Neural crest cell (in vitro differentiated cells): ENCODE data around the gene NPAS3. TPM values are rescaled to one million over a fixed set of nuclear protein-coding genes. Genes with fewer than 3 reads are reported as not detected.

Experiments used
- DNase-seq: peaks from one replicate; pipeline ENCODE4 v3.0.0; 2021; ENCODE audit warnings: low read depth, mixed read lengths, low spot score
- H3K27ac Mint-ChIP-seq: one replicate; pipeline ENCODE4 v1.8.0; 2021; ENCODE audit warnings: mild to moderate bottlenecking, mixed read lengths; ENCODE audit not compliant: unreplicated experiment
- H3K27me3 Mint-ChIP-seq: 2 replicates; pipeline ENCODE4 v1.8.0; 2021; ENCODE audit warnings: low read depth, mild to moderate bottlenecking, mixed read lengths
- H3K36me3 Mint-ChIP-seq: 2 replicates; pipeline ENCODE4 v1.8.0; 2021; ENCODE audit warnings: low read depth, mild to moderate bottlenecking, mixed read lengths
- H3K4me1 Mint-ChIP-seq: 2 replicates; pipeline ENCODE4 v1.8.0; 2021; ENCODE audit warnings: mixed read lengths
- H3K4me3 Mint-ChIP-seq: one replicate; pipeline ENCODE4 v1.8.0; 2021; ENCODE audit warnings: mild to moderate bottlenecking, mixed read lengths
- H3K9me3 Mint-ChIP-seq: 2 replicates; pipeline ENCODE4 v1.8.0; 2021; ENCODE audit warnings: mixed read lengths
- total RNA-seq: library from RNA; stranded (reverse); gene quantifications from 2 replicates; pipeline ENCODE4 v1.2.1, GENCODE V29; 2021
- TF ChIP-seq, protein P1 (sequence below): fragments of 200-600 bp; sonication (generic); conservative IDR thresholded peaks from 2 replicates; pipeline ENCODE4 v1.5.0; 2021; ENCODE audit warnings: antibody characterized with exemption, mild to moderate bottlenecking

The NPAS3 gene
- total RNA-seq, 1 donor from 2014 or later, result 18.2 TPM

GRCh38 chr14:33814010-33814409 lies 875.3 kb downstream of the NPAS3 start:
- Mint-ChIP-seq H3K9me3 (peaks cover 2% of the 10 kb centered on the region), H3K27ac (no peak overlapping the region), H3K36me3 (no peaks in the 10 kb centered on the region), H3K4me3 (no peak overlapping the region), H3K27me3 (peaks cover 3% of the 10 kb centered on the region), H3K4me1 (peaks cover 16% of the 10 kb centered on the region)
- TF ChIP-seq, protein P1, sequence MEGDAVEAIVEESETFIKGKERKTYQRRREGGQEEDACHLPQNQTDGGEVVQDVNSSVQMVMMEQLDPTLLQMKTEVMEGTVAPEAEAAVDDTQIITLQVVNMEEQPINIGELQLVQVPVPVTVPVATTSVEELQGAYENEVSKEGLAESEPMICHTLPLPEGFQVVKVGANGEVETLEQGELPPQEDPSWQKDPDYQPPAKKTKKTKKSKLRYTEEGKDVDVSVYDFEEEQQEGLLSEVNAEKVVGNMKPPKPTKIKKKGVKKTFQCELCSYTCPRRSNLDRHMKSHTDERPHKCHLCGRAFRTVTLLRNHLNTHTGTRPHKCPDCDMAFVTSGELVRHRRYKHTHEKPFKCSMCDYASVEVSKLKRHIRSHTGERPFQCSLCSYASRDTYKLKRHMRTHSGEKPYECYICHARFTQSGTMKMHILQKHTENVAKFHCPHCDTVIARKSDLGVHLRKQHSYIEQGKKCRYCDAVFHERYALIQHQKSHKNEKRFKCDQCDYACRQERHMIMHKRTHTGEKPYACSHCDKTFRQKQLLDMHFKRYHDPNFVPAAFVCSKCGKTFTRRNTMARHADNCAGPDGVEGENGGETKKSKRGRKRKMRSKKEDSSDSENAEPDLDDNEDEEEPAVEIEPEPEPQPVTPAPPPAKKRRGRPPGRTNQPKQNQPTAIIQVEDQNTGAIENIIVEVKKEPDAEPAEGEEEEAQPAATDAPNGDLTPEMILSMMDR, result no peak
- no peak for DNase-seq

DNA sequence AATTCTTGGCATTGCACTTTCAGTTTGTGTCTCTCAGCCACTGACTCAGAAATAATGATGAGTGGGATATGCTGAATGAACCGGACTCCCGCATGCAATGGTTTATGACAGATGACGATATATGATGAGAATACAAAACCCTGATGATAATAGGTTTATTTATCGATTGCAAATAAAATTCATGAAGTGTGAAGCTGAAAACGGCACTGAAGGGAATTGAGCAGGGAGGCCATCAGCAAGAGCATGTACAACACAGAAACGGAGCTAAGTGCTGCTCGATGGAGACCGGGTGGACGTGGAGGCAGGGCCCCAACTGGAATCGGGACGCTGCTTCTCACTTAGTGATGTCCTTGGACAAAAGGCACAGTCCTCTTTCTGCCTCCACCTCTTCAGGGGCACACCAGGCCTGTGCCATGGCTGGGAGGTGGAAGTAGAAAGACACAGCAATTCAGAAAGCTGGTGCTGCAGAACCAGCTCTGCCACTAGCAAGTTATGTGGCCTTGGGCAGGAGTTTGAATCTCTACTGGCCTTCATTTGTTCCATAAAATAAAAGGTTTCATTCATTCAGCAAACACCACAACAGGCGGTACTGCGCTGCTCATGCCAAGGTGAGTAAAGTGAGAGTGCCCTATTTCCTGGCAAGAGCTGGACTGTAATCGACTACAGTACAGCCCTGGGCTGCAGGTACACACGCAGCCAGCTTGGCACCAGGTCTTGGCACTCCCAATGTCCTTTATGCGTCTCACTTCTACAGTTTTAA lies 895.2 kb downstream of the NPAS3 start:
- DNase-seq, result no peak
- Mint-ChIP-seq H3K36me3 (peaks cover 5% of the 10 kb centered on the region), H3K27me3 (no peaks in the 10 kb centered on the region), H3K27ac (no peak overlapping the region), H3K4me1 (peaks cover 14% of the 10 kb centered on the region), H3K4me3 (no peak overlapping the region), H3K9me3 (peaks cover 4% of the 10 kb centered on the region)
- TF ChIP-seq, protein P1, result no peak

DNA sequence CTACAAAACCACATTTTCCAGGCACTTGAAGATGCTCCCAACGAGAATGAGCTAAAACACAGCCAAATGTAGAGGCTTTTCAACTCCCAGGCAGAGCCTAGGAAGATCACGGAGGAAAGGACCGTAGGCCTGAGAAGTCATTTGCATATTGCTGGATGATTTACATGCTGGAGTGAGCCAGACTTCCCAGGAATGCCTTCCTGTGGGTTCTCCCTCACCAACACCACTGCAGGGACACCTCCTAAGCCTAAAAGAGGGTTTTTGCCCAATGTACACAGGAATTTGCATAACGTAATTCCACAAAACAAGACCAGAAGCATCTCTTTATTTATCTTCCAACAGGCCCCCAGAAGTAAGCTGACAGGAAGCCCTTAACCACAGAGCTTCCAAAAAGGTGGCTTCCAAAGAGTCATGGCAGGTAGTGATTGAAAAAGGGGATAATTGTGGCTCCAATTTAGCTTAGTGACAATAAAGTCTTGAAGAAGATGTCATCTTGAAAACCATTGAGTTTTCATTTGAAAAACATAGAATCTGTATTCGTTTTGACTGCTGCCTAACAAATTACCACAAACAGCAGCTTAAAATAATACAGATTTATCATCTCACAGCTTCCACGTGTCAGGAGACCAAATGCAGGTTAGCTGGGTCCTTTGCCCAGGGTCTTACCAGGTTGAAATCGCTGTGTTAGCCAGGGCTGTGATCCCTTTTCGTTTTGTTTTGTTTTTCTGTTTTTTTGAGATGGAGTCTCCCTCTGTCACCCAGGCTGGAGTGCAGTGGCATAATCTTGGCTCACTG lies 896.0 kb downstream of the NPAS3 start:
- Mint-ChIP-seq H3K36me3 (peaks cover 4% of the 10 kb centered on the region), H3K4me3 (no peak overlapping the region), H3K27ac (no peak overlapping the region), H3K9me3 (peaks cover 2% of the 10 kb centered on the region), H3K27me3 (no peaks in the 10 kb centered on the region), H3K4me1 (peaks cover 18% of the 10 kb centered on the region)
- TF ChIP-seq, protein P1, result no peak
- no peak for DNase-seq

- Mint-ChIP-seq H3K4me3 (no peak overlapping the region), H3K4me1 (peaks cover 20% of the 10 kb centered on the region), H3K27me3 (no peaks in the 10 kb centered on the region), H3K36me3 (no peaks in the 10 kb centered on the region), H3K27ac (no peak overlapping the region), H3K9me3 (no peaks in the 10 kb centered on the region)
- DNase-seq, result no peak
- TF ChIP-seq, protein P1, result no peak
Measured at GRCh38 chr14:33835261-33835655, 896.6 kb downstream of the NPAS3 start.

- no peak overlapping the region for H3K27ac Mint-ChIP-seq
- H3K4me1 Mint-ChIP-seq, result peaks cover 20% of the 10 kb centered on the region
- TF ChIP-seq, protein P1, result no peak
Measured at GRCh38 chr14:33835677-33836076, 897.0 kb downstream of the NPAS3 start.

More at GRCh38 chr14:33835677-33836076, 897.0 kb downstream of the NPAS3 start:
- Mint-ChIP-seq H3K27me3 (no peaks in the 10 kb centered on the region), H3K36me3 (no peaks in the 10 kb centered on the region), H3K4me3 (no peak overlapping the region), H3K9me3 (no peaks in the 10 kb centered on the region)
- DNase-seq, result no peak
